Liver (tissue), 3 donors: ENCODE data around the gene ZMYND12.

Experiments
- CTCF ChIP-seq: fragments of 150-350 bp; IDR thresholded peaks from 2 replicates; pipeline ENCODE4 v1.5.1; 2017; ENCODE audit warnings: improper control_type of control experiment, low read depth, low read length; ENCODE audit not compliant: missing input control
- GABPA ChIP-seq, 2 donors: IDR thresholded peaks in 1 of 2; conservative IDR thresholded peaks in 1 of 2; 2 replicates each; pipeline ENCODE4 v1.6.1; 2016; ENCODE audit warnings: antibody characterized with exemption in 2 of 2, mild to moderate bottlenecking in 1 of 2, moderate library complexity in 1 of 2
- MAX ChIP-seq: IDR thresholded peaks from 2 replicates; pipeline ENCODE4 v1.6.1; 2016; ENCODE audit warnings: antibody characterized with exemption
- NR2F2 ChIP-seq: IDR thresholded peaks from 2 replicates; pipeline ENCODE4 v1.6.1; 2016; ENCODE audit warnings: antibody characterized with exemption
- RAD21 ChIP-seq, 2 donors: IDR thresholded peaks; 2 replicates each; pipeline ENCODE4 v1.6.1; 2016; ENCODE audit warnings: antibody characterized with exemption in 2 of 2, mild to moderate bottlenecking in 2 of 2
- REST ChIP-seq: IDR thresholded peaks from 2 replicates; pipeline ENCODE4 v1.6.1; 2016; ENCODE audit warnings: antibody characterized with exemption, mild to moderate bottlenecking
- RXRA ChIP-seq, 2 donors: IDR thresholded peaks; 2 replicates each; pipeline ENCODE4 v1.6.1; 2017 to 2018; ENCODE audit warnings: antibody characterized with exemption in 2 of 2, mild to moderate bottlenecking in 1 of 2
- TAF1 ChIP-seq: conservative IDR thresholded peaks from 2 replicates; pipeline ENCODE4 v1.6.1; 2016; ENCODE audit warnings: antibody characterized with exemption, mild to moderate bottlenecking
- YY1 ChIP-seq: IDR thresholded peaks from 2 replicates; pipeline ENCODE4 v1.6.1; 2016; ENCODE audit warnings: antibody characterized with exemption, mild to moderate bottlenecking
- ZBTB33 ChIP-seq: IDR thresholded peaks from 2 replicates; pipeline ENCODE4 v1.6.1; 2016; ENCODE audit warnings: antibody characterized with exemption
- donor health status: healthy.
- donor health status: healthy.

- no peak for TF ChIP-seq CTCF
- TF ChIP-seq MAX = no peak
- no peak for TF ChIP-seq ZBTB33
- no peak for TF ChIP-seq GABPA (IDR thresholded peaks at IDR 0.05 in 1 of 2, conservative IDR thresholded peaks at IDR 0.05 in 1 of 2)
- no peak for TF ChIP-seq YY1
- no peak for TF ChIP-seq NR2F2
- no peak for TF ChIP-seq REST
- TF ChIP-seq RXRA (IDR thresholded peaks at IDR 0.05) = no peak
- TF ChIP-seq TAF1 = no peak
- no peak for TF ChIP-seq RAD21 (IDR thresholded peaks at IDR 0.05)
Measured at GRCh38 chr1:42423681-42424080, 32.1 kb downstream of the ZMYND12 start.
